ENCODE results near the gene SPDYE6.
"Not testable (repeated sequence)": the region's sequence is repeated elsewhere in the genome, so short reads cannot be mapped to it uniquely, and the experiment has no call there.

GRCh38 chr7:102356344-102356743 lies at the start of gene SPDYE6:
- TF ChIP-seq CTCF (IDR thresholded peaks at IDR 0.05); EZH2 (IDR thresholded peaks at IDR 0.05; ENCODE audit: borderline replicate concordance, insufficient read depth, low read depth, low read length, poor library complexity, severe bottlenecking): not testable (repeated sequence)

Data from B cell (primary cell).